SU-DHL-6 (cell line): ENCODE data around the gene RPTOR.

Source experiments
- H2AFZ ChIP-seq: fragments of 200-600 bp; sonication (generic); 2 replicates; pipeline ENCODE4 v1.6.1; 2014; ENCODE audit warnings: low read depth, mild to moderate bottlenecking, moderate library complexity, mixed read lengths, antibody characterized with exemption, low read length; ENCODE audit not compliant: severe bottlenecking
- H3F3A ChIP-seq: fragments of 200-600 bp; shearing (Covaris generic); 2 replicates; pipeline ENCODE4 v1.6.0; 2016; ENCODE audit warnings: antibody characterized with exemption, mild to moderate bottlenecking; ENCODE audit not compliant: insufficient read depth
- H3K27ac ChIP-seq: fragments of 200-600 bp; sonication (generic); 2 replicates; pipeline ENCODE4 v1.5.1; 2016; ENCODE audit warnings: low read depth, mild to moderate bottlenecking, low read length, moderate library complexity, mixed read lengths
- H3K27me3 ChIP-seq: fragments of 200-600 bp; sonication (generic), shearing (Covaris generic); 2 replicates; pipeline ENCODE4 v1.6.0; 2014; ENCODE audit warnings: mild to moderate bottlenecking, low read length
- H3K36me3 ChIP-seq: fragments of 200-600 bp; sonication (generic); 2 replicates; pipeline ENCODE4 v1.6.1; 2014; ENCODE audit warnings: mild to moderate bottlenecking, low read length, mixed read lengths
- H3K4me2 ChIP-seq: fragments of 300-600, 200-600 bp; shearing (Covaris generic), sonication (generic); 2 replicates; pipeline ENCODE4 v1.6.0; 2014; ENCODE audit warnings: low read length, low read depth, mild to moderate bottlenecking; ENCODE audit not compliant: poor library complexity, severe bottlenecking
- H3K4me3 ChIP-seq: fragments of 200-600 bp; sonication (generic); 2 replicates; pipeline ENCODE4 v1.5.1; 2014; ENCODE audit warnings: antibody characterized with exemption, low read length, mild to moderate bottlenecking, mixed read lengths; ENCODE audit not compliant: insufficient read depth, poor library complexity, severe bottlenecking
- H3K79me2 ChIP-seq: fragments of 200-600 bp; sonication (generic); 2 replicates; pipeline ENCODE4 v1.6.1; 2014; ENCODE audit warnings: mild to moderate bottlenecking, low read length, moderate library complexity; ENCODE audit not compliant: insufficient read depth
- H3K9ac ChIP-seq: fragments of 200-600 bp; sonication (generic); 2 replicates; pipeline ENCODE4 v1.7.0; 2014; ENCODE audit warnings: mild to moderate bottlenecking, low read length
- H3K9me2 ChIP-seq: fragments of 200-600 bp; sonication (generic); replicated peaks from 2 replicates; pipeline ENCODE4 v1.6.1; 2014; ENCODE audit warnings: low read length; ENCODE audit not compliant: insufficient read depth
- H3K9me3 ChIP-seq: fragments of 200-600 bp; sonication (generic); 2 replicates; pipeline ENCODE4 v1.6.1; 2014; ENCODE audit warnings: low read length, mixed read lengths; ENCODE audit not compliant: insufficient read depth
- H4K20me1 ChIP-seq: fragments of 200-600 bp; sonication (generic); 2 replicates; pipeline ENCODE4 v1.6.1; 2014; ENCODE audit warnings: low read depth, mild to moderate bottlenecking, antibody characterized with exemption, low read length, moderate library complexity, mixed read lengths
- CTCF ChIP-seq: fragments of 200-600 bp; sonication (generic); IDR thresholded peaks from one replicate; pipeline ENCODE4 v1.5.1; 2017; ENCODE audit warnings: antibody characterized with exemption, mild to moderate bottlenecking, low read length, moderate library complexity; ENCODE audit not compliant: insufficient read depth, poor library complexity, severe bottlenecking
- EZH2phosphoT487 ChIP-seq: fragments of 200-600 bp; sonication (generic), shearing (Covaris generic); conservative IDR thresholded peaks from 2 replicates; pipeline ENCODE4 v1.6.1; 2018; ENCODE audit warnings: mild to moderate bottlenecking, antibody characterized with exemption, low read length, moderate library complexity, mixed read lengths

Gene RPTOR

DNA sequence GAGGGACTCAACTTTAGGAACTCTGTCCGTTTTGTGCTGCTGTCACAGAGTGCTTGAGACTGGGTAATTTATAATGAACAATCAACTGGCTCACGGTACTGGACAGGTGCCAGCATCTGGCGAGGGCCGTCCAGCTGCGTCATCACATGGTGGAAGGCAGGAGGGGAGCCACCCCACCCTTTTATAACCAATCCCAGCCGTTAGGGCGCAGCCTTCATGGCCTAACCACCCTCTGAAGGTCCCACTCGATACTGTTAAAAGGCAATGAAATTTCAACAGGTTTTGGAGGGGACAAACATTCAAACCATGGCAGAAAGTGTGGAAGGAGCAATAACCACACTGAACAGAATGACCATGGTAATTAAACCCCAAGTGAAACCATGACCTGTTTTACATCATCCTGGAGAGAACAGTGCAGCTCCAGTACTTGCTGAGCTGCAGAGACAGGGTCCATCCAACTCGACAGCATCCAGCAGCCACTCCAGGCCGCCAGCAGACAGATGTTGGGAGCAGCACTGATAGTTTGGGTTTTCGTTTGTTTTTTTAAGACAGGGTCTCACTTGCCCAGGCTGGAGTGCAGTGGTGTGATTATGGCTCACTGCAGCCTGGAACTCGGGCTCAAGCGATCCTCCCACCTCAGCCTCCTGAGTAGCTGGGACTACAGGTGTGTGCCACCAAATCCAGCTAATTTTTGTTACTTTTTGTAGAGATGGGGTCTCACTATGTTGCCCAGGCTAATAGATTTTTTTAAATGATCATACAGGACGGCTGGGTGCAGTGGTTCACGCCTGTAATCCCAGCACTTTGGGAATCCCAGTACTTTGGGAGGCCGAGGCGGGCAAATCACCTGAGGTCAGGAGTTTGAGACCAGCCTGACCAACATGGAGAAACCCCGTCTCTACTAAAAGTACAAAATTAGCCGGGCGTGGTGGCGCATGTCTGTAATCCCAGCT, 458.0 kb downstream of the RPTOR start:
- no peak overlapping the region for H2AFZ ChIP-seq
- H3K79me2 ChIP-seq, result no peaks in the 10 kb centered on the region
- H3K4me2 ChIP-seq, result no peak overlapping the region
- no peaks in the 10 kb centered on the region for H3K27me3 ChIP-seq
- no peak overlapping the region for H3K27ac ChIP-seq
- H3F3A ChIP-seq, result no peaks in the 10 kb centered on the region
- no peaks in the 10 kb centered on the region for H4K20me1 ChIP-seq
- no peak overlapping the region for H3K4me3 ChIP-seq
- no peak for TF ChIP-seq CTCF
- TF ChIP-seq EZH2phosphoT487, result no peak
- no peaks in the 10 kb centered on the region for H3K9me3 ChIP-seq
- H3K9ac ChIP-seq, result no peak overlapping the region
- no peaks in the 10 kb centered on the region for H3K36me3 ChIP-seq
- no peaks in the 10 kb centered on the region for H3K9me2 ChIP-seq

DNA sequence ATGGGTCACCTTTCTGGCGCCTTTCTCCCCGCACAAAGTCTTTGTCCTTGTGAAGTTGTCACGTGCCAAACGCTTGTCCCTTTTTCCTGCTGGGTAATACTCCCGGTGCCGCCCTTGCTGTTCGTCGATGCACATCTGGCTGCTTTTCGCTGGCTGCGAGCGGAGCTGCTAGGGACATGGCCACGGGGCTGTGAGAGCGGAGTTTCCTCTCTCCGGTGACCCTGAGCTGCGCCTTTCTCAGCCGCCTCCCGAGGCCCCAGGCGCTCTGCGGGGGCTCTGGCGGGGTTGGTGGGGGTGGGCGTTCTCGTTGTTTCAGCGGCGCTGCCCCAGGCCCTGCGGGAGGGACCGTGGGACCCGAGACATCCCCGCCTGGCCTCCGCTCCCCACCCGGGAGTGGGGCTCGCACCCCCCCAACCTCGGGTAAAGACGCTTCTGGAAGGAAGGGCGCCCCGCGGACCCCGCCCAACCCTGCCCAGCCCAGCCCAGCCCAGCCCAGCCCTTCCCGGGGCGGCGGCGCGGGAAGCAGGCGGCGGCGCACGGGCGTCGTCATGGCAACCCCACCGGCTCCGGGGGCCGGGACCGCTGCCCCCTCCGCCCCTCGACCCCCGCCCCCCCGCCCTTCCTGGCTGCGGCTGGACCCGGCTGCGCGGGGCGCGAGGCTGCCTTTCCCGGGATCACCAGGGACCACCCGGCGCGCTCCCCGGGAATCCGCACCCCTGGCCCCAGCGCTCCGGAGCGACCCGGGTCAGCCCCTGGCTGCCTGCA, 459.3 kb downstream of the RPTOR start:
- H3K4me3 ChIP-seq, result no peak overlapping the region
- no peak overlapping the region for H3K9ac ChIP-seq
- H3K36me3 ChIP-seq, result no peaks in the 10 kb centered on the region
- H3K9me2 ChIP-seq, result no peaks in the 10 kb centered on the region
- no peaks in the 10 kb centered on the region for H4K20me1 ChIP-seq
- no peaks in the 10 kb centered on the region for H3F3A ChIP-seq
- TF ChIP-seq CTCF (no peak), EZH2phosphoT487 (no peak)
- H3K27me3 ChIP-seq, result no peaks in the 10 kb centered on the region
- no peaks in the 10 kb centered on the region for H3K9me3 ChIP-seq
- H3K4me2 ChIP-seq, result no peak overlapping the region
- no peak overlapping the region for H3K27ac ChIP-seq
- H3K79me2 ChIP-seq, result no peaks in the 10 kb centered on the region
- no peak overlapping the region for H2AFZ ChIP-seq

- Histone ChIP-seq H3K36me3 (no peaks in the 10 kb centered on the region), H3F3A (no peaks in the 10 kb centered on the region), H3K9ac (no peak overlapping the region), H2AFZ (no peak overlapping the region), H3K79me2 (no peaks in the 10 kb centered on the region), H3K9me2 (no peaks in the 10 kb centered on the region), H3K4me3 (no peak overlapping the region), H3K9me3 (no peaks in the 10 kb centered on the region), H3K27me3 (no peaks in the 10 kb centered on the region), H4K20me1 (no peaks in the 10 kb centered on the region), H3K4me2 (no peak overlapping the region), H3K27ac (no peak overlapping the region)
- TF ChIP-seq CTCF (no peak), EZH2phosphoT487 (no peak)
Observed at GRCh38 chr17:81006891-81007290, 462.3 kb downstream of the RPTOR start.
